ENCODE measurements around the gene ATXN7L3B. TPM values are rescaled to one million over a fixed set of nuclear protein-coding genes. Genes with fewer than 3 reads are reported as not detected.

The ATXN7L3B gene
- total RNA-seq, 1 donor from 2014 or later: 30.6 TPM

DNA sequence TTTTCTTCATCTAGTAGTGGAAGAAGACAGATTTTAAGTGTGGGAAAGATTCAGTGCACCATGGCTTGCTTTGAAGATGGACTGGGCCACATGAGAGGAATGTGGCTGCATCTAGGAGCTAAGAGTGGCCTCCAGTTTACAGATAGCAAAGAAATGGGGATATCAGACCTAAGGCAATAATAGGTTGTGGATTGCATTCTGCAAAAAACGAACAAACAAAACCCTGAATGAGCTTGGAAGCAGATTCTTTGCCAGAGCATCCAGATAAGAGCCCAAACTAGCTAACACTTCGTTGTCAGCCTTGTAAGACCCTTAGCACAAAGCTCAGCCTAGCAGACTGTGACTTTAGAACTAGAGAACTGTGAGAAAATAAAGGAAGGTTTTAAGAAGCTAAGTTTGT lies 9.6 kb downstream of the ATXN7L3B start:
- TF ChIP-seq, protein P1, sequence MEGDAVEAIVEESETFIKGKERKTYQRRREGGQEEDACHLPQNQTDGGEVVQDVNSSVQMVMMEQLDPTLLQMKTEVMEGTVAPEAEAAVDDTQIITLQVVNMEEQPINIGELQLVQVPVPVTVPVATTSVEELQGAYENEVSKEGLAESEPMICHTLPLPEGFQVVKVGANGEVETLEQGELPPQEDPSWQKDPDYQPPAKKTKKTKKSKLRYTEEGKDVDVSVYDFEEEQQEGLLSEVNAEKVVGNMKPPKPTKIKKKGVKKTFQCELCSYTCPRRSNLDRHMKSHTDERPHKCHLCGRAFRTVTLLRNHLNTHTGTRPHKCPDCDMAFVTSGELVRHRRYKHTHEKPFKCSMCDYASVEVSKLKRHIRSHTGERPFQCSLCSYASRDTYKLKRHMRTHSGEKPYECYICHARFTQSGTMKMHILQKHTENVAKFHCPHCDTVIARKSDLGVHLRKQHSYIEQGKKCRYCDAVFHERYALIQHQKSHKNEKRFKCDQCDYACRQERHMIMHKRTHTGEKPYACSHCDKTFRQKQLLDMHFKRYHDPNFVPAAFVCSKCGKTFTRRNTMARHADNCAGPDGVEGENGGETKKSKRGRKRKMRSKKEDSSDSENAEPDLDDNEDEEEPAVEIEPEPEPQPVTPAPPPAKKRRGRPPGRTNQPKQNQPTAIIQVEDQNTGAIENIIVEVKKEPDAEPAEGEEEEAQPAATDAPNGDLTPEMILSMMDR (IDR thresholded peaks at IDR 0.05; ENCODE audit: insufficient read depth, low read depth, low read length): no peak
- no peak for TF ChIP-seq EZH2 (IDR thresholded peaks at IDR 0.05; ENCODE audit: insufficient read depth, low read length)
- FAIRE-seq (no peak), DNase-seq (ENCODE audit: low read depth) (no peak)
- Histone ChIP-seq H3K79me2 (ENCODE audit: insufficient read depth, low read length) (peaks cover 6% of the 10 kb centered on the region), H3K4me1 (ENCODE audit: insufficient read depth, low read length) (no peaks in the 10 kb centered on the region), H3K4me3 (ENCODE audit: insufficient read depth, low read depth, low read length) (no peak overlapping the region), H3K4me2 (ENCODE audit: low read length) (no peak overlapping the region), H3K9me3 (ENCODE audit: insufficient read depth, low read depth, low read length) (no peaks in the 10 kb centered on the region), H3K27ac (ENCODE audit: low read depth, low read length) (no peak overlapping the region), H3K27me3 (ENCODE audit: insufficient read depth, low read length) (no peaks in the 10 kb centered on the region), H2AFZ (ENCODE audit: low read depth, low read length) (no peak overlapping the region), H3K9ac (ENCODE audit: low read length) (no peak overlapping the region), H3K36me3 (ENCODE audit: insufficient read depth, low read length) (no peaks in the 10 kb centered on the region), H4K20me1 (ENCODE audit: insufficient read depth, low read length) (peaks cover 8% of the 10 kb centered on the region)
- no peaks in the 10 kb centered on the region for H3K4me1 Mint-ChIP-seq (ENCODE audit: low read depth, unreplicated experiment)
- H3K9me3 Mint-ChIP-seq (ENCODE audit: unreplicated experiment): no peaks in the 10 kb centered on the region
- H3K27ac Mint-ChIP-seq (ENCODE audit: unreplicated experiment): no peak overlapping the region
- no peaks in the 10 kb centered on the region for H3K36me3 Mint-ChIP-seq (ENCODE audit: low read depth, unreplicated experiment)
- H3K27me3 Mint-ChIP-seq (ENCODE audit: low read depth, unreplicated experiment): no peaks in the 10 kb centered on the region
- no peak overlapping the region for H3K4me3 Mint-ChIP-seq (ENCODE audit: unreplicated experiment)

DNA sequence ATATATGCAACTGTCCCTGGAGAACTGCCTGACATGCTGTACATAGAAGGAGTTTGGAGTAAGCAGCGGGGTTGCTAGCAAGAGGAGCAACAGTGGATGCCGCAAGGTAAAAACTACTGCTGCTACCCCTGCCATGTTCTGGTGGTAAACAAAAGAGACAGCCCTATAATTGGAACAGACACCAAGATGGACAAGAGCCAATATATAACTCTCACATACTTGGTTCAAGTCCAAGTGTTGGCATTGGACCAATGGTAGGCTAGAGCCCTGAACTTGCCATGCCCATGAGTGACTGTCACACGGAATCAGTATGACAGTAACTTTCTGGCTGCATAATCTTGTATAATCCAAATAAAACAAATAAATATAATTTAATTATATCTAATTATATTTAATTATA lies 13.7 kb downstream of the ATXN7L3B start:
- no peak for DNase-seq (ENCODE audit: low read depth)
- FAIRE-seq: no peak
- Histone ChIP-seq H3K4me1 (ENCODE audit: insufficient read depth, low read length) (no peaks in the 10 kb centered on the region), H3K9me3 (ENCODE audit: insufficient read depth, low read depth, low read length) (no peaks in the 10 kb centered on the region), H3K4me3 (ENCODE audit: insufficient read depth, low read depth, low read length) (no peak overlapping the region), H3K27ac (ENCODE audit: low read depth, low read length) (no peak overlapping the region), H3K9ac (ENCODE audit: low read length) (no peak overlapping the region), H3K79me2 (ENCODE audit: insufficient read depth, low read length) (no peaks in the 10 kb centered on the region), H2AFZ (ENCODE audit: low read depth, low read length) (no peak overlapping the region), H4K20me1 (ENCODE audit: insufficient read depth, low read length) (no peaks in the 10 kb centered on the region), H3K4me2 (ENCODE audit: low read length) (no peak overlapping the region), H3K27me3 (ENCODE audit: insufficient read depth, low read length) (no peaks in the 10 kb centered on the region), H3K36me3 (ENCODE audit: insufficient read depth, low read length) (no peaks in the 10 kb centered on the region)
- TF ChIP-seq, protein P1 (IDR thresholded peaks at IDR 0.05; ENCODE audit: insufficient read depth, low read depth, low read length): no peak
- TF ChIP-seq EZH2 (IDR thresholded peaks at IDR 0.05; ENCODE audit: insufficient read depth, low read length): no peak
- Mint-ChIP-seq H3K27ac (ENCODE audit: unreplicated experiment) (no peak overlapping the region), H3K9me3 (ENCODE audit: unreplicated experiment) (no peaks in the 10 kb centered on the region), H3K27me3 (ENCODE audit: low read depth, unreplicated experiment) (no peaks in the 10 kb centered on the region), H3K36me3 (ENCODE audit: low read depth, unreplicated experiment) (no peaks in the 10 kb centered on the region), H3K4me3 (ENCODE audit: unreplicated experiment) (no peak overlapping the region), H3K4me1 (ENCODE audit: low read depth, unreplicated experiment) (no peaks in the 10 kb centered on the region)

DNA sequence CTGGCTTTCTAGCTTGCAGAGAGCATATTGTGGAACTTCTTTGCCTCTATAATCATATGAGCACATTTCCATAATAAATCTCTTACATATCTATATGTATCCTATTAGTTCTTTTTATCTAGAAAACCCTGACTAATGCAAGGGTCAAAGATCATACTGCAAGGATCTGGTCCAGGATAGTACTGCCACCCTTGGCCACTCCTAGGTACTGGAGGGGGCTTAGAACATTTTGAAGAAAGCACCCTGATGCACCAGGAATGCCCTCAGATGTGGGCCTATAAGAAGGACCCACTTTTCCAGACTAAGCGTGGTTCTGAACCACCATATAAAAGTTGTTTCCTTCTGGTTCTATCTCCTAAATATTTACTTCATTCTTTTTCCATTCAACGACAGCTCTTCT lies 14.6 kb downstream of the ATXN7L3B start:
- no peaks in the 10 kb centered on the region for H3K27me3 Mint-ChIP-seq (ENCODE audit: low read depth, unreplicated experiment)
- no peaks in the 10 kb centered on the region for H3K4me1 Mint-ChIP-seq (ENCODE audit: low read depth, unreplicated experiment)
- Histone ChIP-seq H3K79me2 (ENCODE audit: insufficient read depth, low read length) (no peaks in the 10 kb centered on the region), H3K9me3 (ENCODE audit: insufficient read depth, low read depth, low read length) (no peaks in the 10 kb centered on the region), H3K27me3 (ENCODE audit: insufficient read depth, low read length) (no peaks in the 10 kb centered on the region), H4K20me1 (ENCODE audit: insufficient read depth, low read length) (no peaks in the 10 kb centered on the region), H3K9ac (ENCODE audit: low read length) (no peak overlapping the region), H3K27ac (ENCODE audit: low read depth, low read length) (no peak overlapping the region), H3K4me2 (ENCODE audit: low read length) (no peak overlapping the region), H2AFZ (ENCODE audit: low read depth, low read length) (no peak overlapping the region), H3K36me3 (ENCODE audit: insufficient read depth, low read length) (no peaks in the 10 kb centered on the region), H3K4me1 (ENCODE audit: insufficient read depth, low read length) (no peaks in the 10 kb centered on the region), H3K4me3 (ENCODE audit: insufficient read depth, low read depth, low read length) (no peak overlapping the region)
- no peaks in the 10 kb centered on the region for H3K36me3 Mint-ChIP-seq (ENCODE audit: low read depth, unreplicated experiment)
- H3K9me3 Mint-ChIP-seq (ENCODE audit: unreplicated experiment): no peaks in the 10 kb centered on the region
- FAIRE-seq: no peak
- no peak overlapping the region for H3K27ac Mint-ChIP-seq (ENCODE audit: unreplicated experiment)
- H3K4me3 Mint-ChIP-seq (ENCODE audit: unreplicated experiment): no peak overlapping the region
- DNase-seq (ENCODE audit: low read depth): no peak
- TF ChIP-seq, protein P1 (IDR thresholded peaks at IDR 0.05; ENCODE audit: insufficient read depth, low read depth, low read length): no peak
- no peak for TF ChIP-seq EZH2 (IDR thresholded peaks at IDR 0.05; ENCODE audit: insufficient read depth, low read length)

All from astrocyte (in vitro differentiated cells and primary cell).